Measurements from ENCODE around the gene GALNT2.

Gene GALNT2

DNA sequence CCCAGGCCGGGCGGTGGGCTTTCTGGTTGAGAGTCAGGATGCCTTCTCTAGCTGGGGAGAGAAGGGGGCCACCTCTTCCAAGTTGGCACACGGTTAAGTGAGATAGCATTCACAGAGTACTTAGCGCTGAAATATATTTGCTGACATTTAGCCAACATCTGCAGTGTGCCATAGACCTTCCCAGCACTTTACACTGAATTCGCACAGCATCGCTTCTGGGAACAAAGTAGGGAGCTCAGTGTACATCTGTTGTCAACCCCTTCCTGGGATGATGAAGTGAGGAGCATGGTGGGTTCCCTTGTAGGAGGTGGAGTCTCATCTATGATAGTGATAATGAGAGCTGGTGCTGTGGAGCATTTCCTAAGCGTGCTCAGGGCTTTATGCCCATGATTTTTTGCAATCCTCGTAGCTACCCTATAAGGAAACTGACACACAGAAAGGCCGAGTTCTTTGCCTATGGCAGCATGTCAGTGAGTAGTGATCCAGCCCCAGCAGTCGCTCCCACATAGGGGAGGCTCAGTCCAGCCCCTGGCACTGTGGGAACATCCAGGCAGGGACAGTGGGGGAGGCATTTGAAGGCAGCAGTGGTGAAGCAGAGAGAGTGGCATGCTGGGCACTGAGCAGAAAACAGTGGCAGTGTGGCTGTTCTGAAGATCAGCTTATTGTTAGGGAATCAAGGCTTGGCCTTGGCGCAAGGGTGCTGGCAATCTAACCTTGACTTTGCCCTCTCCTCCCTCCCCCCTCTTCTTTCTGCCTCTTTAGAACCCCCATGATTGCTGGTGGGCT lies 182.8 kb downstream of the GALNT2 start:
- no peak for DNase-seq (ENCODE audit: low read depth in 1 of 2, low spot score in 1 of 2)

DNA sequence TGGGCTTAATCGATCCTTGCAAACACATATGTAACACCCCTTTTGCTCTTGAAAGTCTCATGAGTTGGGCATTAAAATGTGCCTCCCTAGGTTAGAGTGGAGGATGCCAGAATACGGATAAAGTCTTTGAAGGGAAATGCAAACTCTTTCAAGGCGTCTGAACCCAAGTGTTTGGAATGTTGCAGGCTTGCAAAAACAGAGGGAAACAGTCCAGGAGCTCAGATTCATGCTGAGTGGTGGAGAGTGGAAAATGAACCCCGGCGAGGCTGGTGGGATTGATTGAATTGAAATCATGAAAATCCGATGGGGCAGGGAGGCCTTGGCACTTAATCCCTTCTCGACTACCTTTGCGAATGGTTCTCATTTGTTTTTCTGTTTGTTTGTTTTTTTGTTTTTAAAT lies 183.6 kb downstream of the GALNT2 start:
- no peak for DNase-seq (ENCODE audit: low read depth in 1 of 2, low spot score in 1 of 2)

DNA sequence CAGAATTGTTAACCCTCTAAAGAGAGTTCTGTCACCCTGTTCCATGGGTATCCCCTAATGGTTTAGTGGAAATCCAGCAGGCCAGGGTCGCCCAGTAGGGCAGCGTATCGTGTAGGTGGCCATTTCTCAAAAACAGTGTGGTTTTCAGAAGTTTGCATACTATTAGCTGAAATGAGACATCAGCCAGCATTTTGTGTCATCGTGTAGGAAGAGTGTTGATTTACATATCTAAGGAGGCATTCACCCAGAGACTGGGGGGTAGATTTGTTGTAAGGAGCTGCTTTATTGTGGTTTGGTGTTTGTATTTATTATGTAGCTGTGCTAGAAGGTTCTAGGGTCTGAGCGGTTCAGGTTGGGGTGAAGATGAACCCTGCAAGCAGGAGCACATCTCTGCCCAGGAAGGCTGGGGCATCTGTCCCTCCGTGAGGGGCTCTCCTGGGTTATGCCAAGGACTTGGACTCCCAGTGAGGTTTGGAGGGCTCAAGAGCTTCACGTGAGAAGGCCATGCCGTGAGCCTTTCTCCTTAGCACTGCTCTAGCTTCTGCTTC lies 184.7 kb downstream of the GALNT2 start:
- DNase-seq (ENCODE audit: low read depth in 1 of 2, low spot score in 1 of 2): no peak

DNA sequence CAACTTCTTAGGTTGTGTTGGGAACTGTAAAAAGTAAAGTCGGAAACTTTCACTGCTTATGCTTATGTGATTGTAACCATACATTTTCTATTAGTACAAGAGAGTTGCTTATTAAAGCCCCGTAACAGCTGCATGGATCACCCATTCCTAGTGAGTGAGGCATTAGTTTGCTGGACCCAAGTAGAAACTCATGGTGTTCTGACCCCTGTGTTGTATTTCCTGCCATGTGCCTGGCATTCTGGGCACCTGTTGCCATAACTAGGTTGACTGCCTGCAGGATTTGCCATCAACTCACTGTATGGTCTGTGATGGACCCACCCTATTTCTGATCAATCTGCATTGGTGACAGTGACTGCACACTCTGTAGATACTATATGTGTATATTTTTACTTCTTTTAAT lies 186.1 kb downstream of the GALNT2 start:
- DNase-seq (ENCODE audit: low read depth in 1 of 2, low spot score in 1 of 2): no peak

DNA sequence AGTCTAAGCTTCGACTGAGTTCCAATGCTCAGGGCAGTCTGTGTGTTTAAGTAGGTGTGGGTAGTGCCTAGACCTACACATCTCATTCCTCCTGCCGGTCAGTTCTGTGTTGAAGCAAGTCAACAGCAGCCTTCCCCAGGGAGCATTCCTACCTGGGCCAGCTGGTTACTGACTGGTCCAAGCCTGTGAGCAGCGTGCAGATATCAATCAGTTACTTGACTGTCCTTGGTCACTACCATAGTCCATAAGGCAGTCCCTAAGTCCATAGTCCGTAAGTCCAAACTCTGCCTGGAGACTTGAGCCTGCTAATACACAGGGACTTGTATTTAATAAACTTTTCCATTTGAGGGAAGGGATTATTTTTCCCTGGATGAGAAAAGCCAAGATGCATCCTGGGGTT lies 187.2 kb downstream of the GALNT2 start:
- no peak for DNase-seq (ENCODE audit: low read depth in 1 of 2, low spot score in 1 of 2)

DNA sequence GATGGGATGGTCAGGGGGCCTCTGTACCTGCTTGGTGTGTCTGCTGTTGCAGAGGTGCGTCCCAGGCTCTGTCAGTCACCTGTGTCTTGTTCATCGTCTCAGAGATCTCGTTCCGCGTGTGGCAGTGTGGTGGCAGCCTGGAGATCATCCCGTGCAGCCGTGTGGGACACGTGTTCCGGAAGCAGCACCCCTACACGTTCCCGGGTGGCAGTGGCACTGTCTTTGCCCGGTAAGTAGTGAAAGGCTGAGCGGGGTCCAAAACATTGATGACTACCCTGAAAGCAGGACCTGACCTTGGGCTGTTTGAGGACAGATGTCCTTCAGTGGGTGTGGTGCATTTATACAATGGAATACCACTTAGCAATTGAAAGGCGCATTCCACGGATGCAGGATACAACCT lies 188.1 kb downstream of the GALNT2 start:
- DNase-seq (ENCODE audit: low read depth in 1 of 2, low spot score in 1 of 2): no peak

DNA sequence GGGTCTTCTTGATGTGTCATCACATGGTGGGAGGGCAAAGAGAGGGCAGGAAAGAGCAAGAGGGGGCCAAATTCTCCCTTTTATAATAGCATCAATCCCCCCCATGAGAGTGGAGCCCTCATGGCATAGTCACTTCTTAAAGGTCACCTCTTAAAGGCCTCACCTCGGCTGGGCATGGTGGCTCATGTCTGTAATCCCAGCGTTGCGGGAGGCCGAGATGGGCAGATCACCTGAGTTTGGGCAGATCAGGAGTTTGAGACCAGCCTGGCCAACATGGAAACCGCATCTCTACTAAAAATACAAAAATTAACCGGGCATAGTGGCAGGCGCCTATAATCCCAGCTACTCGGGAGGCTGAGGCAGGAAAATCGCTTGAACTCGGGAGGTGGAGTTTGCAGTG lies 189.0 kb downstream of the GALNT2 start:
- no peak for DNase-seq (ENCODE audit: low read depth in 1 of 2, low spot score in 1 of 2)

DNA sequence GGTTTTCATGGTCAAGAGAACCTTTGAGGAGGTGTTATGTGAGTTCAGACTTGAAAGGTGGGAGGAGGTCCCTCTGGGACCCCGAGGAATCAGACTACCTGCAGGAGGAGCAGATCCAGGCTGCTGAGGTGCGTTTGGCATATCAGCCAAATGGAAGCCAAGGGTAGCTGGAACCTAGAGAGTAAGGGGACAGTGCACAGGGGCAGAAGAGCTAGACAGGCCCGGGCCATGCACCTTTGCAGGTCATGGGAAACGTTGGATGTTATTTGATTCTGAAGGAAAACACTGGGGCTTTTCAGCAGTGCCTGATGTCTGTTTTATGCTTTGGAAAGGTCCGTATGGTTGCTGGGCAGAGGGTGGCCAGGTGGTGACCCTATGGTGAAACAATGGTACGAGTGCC lies 189.9 kb downstream of the GALNT2 start:
- no peak for DNase-seq (ENCODE audit: low read depth in 1 of 2, low spot score in 1 of 2)

DNA sequence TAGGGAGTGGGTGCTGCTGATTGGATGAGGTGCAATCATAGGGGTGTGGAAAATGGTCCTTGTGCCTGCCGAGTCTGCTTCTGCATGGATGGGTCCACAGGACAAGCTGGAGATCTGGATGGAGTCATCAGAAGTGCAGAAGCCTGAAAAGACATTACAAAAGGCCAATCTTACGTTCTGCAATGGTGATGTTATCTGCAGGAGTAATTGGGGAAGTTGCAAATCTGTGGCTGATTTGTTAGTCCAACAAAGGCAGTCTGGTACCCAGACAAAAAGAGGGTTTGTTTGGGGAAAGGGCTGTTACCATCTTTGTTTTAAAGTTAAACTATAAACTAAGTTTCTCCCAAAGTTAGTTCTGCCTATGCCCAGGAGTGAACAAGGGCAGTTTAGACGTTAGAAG lies 192.6 kb downstream of the GALNT2 start:
- DNase-seq (ENCODE audit: low read depth in 1 of 2, low spot score in 1 of 2): no peak

DNA sequence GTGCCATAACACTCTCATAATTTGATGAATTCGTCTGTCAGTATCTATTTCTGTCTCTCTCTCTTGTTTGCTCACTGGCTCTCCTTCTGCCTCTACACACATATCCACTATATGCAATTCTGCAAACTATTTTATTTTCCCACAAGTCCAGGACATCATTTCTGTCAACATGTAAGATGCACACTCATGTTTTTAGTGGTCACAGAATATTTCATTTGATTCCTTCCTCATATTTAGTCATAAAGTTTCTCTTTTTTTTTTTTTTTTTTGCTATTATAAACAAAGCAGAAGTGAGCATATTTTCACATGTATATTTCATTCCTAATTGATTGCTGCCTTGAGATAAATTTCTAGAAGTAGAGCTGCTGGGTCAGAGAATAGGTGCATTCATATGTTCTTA lies 193.8 kb downstream of the GALNT2 start:
- no peak for DNase-seq (ENCODE audit: low read depth in 1 of 2, low spot score in 1 of 2)

DNA sequence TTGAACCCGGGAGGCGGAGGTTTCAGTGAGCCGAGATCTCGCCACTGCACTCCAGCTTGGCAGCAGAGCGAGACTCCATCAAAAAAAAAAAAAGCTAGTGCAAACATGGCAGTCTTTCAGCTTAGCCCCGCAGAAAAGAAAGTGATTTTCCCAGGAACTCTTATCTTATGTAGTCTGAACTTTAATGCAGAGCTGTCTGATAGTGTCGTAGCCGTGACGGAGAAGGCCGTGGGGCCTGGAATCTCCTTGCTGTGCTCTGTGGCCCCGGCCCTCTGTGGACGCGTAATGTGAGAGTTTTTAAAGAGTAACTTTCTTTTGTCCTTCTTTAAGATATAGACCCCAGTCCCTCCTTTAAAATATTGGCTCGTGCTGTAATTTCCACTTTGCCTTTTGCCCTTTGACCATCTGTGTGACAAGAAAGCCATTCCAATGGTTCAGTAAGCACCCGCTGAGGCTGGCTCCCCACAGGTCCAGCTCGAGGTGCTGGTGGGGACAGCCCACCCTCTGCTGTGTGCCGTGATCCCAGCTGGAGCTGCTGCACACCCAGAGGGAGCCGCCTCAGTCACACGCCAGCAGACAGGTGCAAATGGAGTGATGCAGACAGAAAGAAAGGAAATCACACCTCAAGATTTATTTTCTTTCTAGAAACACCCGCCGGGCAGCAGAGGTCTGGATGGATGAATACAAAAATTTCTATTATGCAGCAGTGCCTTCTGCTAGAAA lies 195.1 kb downstream of the GALNT2 start:
- DNase-seq (ENCODE audit: low read depth in 1 of 2, low spot score in 1 of 2): no peak

DNA sequence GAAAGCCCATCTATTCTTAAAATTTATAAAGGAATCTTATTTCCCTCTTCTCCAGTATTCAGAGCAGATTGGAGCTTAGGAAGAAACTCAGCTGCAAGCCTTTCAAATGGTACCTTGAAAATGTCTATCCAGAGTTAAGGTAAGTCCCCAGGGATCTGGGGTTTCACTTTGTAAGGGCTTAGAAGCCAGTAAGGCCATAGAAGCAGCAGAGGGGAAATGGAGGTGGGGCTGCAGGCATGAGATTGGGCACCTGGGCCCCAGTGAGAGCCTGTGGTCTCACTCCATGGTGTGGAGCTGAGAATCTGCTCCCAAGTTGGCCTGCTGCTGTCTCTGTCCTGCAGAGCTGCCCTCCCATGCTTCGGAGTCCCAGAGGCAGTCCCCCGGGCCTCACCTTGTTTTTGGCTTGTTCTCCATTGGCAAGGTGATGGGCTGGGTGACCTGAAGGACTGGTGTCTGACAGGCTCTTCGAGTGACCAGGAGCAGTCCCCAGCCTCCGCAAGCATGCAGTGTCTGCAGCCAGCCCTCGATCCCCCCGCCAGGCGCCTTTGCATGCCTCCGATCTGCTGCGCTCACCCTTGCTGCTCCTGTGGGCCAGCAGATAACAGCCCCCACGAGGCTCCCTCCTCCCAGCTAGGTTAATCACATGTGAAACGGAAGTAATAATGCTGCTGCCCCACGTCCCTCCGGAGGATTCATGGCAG lies 196.0 kb downstream of the GALNT2 start:
- no peak for DNase-seq (ENCODE audit: low read depth in 1 of 2, low spot score in 1 of 2)

DNA sequence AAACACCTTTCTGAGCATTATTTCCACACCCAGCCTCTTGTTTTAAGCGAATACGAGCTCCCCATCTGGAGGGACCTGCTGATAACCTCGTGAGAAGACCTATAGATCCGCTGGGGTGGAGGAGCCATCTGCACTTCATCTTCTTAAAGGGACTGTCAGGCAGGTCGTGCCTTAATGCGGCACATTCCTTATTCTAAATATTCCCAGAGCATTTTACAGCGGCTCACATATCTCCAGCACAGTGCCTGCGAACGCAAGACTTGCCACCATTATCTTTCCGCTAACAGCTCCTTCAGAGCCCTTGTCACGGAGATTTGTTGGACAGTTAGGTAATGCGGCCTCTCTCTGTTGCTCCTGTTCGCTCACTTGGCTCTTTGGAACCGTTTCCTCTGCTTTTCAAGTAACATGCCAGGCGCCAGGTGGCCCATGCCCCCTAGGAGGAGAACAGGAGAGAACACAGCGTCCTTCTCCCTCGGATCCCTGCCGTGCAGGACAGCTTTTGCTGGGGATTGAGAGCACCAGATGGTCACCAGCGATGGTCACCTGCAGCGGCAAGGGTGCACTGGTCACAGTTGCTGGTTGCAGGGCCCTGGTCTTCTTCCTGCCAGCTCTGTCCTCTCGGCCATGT lies 196.6 kb downstream of the GALNT2 start:
- DNase-seq (ENCODE audit: low read depth in 1 of 2, low spot score in 1 of 2): no peak

DNA sequence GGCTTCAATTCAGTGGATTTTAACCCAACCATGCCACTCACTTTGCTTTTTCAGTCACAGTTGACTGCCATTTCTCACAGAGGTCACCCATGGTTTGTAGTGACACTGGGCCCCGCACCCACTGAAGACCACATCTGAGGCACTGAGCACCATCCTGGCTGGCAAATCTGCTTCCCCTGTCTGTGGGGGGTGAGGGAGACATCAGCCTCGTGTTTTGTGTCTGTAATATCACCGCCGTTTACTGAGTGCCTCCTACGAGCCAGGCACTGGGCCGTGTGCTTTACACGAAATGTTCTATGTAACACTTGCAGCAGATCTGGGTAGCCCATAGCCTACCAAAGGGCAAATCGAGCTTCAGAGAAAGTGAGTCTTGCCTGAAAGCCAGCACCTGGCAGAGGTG lies 197.3 kb downstream of the GALNT2 start:
- DNase-seq (ENCODE audit: low read depth in 1 of 2, low spot score in 1 of 2): no peak

DNA sequence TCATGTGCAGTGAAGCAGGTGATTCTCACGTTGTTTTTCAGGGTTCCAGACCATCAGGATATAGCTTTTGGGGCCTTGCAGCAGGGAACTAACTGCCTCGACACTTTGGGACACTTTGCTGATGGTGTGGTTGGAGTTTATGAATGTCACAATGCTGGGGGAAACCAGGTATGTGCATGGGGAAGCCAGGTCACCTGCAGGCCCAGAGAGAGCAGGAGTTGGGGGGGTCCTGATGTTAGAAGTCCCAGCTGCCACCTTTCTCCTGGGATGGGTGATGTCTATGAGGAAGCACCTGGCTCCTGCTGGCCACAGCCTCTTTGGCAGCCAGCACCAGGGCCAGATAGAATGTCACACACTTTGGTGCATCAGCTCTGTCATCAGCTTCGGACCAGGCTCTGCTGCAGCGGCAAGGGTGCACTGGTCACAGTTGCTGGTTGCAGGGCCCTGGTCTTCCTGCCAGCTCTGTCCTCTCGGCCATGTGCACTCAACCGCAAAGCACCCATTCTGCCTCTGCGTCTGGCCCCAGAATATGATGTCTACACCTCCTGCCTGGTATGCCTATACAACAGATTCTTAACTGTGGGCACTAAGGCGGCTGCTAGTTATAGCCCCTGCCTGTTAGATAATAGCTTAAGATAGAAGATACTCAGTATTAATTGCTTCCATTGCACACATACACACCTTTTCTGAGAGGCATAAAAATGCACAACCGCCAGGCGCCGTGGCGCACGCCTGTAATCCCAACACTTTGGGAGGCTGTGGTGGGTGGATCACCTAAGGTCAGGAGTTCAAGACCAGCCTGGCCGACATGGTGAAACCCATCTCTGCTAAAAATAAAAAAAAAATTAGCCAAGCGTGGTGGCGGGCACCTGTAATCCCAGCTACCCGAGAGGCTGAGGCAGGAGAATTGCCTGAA lies 198.4 kb downstream of the GALNT2 start:
- DNase-seq (ENCODE audit: low read depth in 1 of 2, low spot score in 1 of 2): no peak

DNA sequence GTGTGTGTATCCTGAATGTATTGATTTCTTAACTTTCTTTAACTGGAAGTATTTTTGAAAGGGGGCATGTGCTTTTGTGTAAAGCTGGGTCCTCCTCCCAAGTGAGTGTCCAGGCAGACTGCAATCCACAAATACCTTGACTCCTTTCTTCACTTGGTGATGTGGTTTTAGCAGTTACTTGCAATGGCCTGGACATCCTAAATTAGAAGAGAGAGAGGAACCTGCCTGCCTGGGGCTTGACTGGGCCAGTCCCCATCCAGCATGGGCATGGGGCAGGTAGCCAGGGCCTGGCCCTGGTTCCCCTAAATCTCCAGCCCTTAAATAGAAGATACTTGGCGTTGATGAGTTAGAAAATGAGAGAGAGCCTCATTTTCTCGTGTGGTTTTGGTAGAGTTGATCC lies 199.4 kb downstream of the GALNT2 start:
- DNase-seq (ENCODE audit: low read depth in 1 of 2, low spot score in 1 of 2): no peak

DNA sequence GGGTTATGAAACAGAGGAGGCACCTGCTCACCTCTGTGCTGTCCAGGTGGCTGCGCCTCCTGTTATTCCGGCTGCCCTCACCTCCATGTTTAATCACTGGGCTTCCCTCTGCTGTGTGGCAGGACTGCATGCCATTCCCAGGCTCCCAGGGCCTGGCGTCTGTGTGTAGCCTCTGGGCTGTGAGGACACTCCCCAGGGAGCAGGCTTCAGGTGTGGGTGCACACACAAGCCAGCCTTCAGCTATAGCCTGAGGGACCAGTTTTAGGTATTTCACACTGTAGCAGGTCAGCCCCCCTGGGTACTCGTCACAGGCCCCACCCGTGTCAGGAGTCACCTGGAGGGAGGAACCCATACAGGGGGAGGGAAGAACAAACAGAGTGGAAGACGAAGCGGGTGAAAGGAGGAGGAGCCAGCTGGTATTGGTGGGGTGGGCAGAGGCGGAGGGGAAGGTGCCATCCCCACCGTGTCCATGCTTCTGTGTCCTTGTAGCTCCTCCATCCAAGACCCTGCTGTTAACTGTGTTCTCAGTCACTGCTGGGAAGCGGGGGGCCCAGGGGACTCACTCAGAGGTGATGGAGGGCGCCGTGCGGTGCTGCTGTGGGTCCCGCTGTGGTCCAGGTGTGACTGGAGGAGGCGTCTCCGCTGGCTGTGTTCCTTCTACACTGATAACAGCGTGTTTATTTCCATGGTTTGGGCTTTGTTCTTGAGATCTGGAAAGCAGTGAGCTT lies 200.5 kb downstream of the GALNT2 start:
- no peak for DNase-seq (ENCODE audit: low read depth in 1 of 2, low spot score in 1 of 2)

DNA sequence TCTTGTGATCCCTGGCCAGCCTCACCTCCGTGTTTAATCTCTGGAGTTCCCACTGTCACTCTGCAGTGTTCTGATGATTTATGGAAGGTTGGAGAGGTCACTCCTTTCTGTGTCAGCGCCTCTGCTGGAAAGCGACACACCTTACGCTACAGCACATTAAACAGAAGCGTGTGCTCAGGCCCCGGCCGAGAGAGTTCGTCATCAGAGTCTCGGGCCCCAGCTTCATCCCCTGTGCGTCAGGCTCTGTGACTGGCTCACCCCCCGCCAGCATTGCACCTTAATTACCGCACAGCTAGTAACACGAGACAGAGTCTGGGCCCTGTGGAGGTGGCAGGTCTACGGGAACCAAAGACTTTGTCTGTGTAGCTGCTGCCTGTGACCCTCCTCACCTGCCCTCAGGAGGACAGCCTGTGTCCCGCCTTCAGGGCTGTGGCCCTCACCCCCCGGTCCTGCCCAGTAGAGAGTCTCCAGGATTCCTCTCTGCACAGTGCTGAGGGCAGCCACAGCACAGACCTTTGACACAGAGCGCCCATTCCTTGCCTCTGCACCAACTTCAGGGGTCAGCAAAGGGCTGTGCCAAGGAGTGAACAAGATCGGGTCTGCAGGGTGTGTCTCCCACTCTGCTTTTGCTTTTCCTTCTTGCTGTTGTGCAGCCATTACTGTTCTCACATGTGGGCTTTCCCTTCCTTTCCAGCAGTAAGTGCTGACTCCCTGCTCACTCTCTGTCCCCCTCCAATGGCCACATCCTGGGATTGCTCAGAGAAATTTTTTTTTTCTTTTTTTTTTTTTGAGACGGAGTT lies 201.5 kb downstream of the GALNT2 start:
- no peak for DNase-seq (ENCODE audit: low read depth in 1 of 2, low spot score in 1 of 2)

DNA sequence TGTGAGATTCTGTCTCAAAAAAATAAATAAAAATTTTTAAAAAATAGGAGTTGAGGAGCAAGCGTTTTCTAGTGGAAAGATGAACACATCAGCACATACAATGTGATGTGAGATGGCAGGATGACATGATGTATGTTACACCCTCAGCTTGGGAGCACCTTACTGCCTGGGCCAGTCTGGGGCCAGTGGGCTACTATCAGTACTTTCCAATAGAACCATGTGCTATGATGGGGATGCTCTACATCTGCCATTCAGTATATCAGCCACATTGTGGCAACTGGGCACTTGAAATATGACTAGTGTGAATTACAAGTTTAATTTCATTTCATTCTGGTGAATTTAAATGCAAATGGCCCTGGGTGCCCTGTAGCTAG lies 203.1 kb downstream of the GALNT2 start:
- no peak for DNase-seq (ENCODE audit: low read depth in 1 of 2, low spot score in 1 of 2)

All from activated CD4-positive, alpha-beta T cell treated with anti-CD3 and anti-CD28 coated beads, Interleukin-2, amount 50 U/mL, for 24 hours (primary cell).